Activated CD4-positive, alpha-beta T cell treated with anti-CD3 and anti-CD28 coated beads, Interleukin-2, amount 50 U/mL, for 4 hours (primary cell): ENCODE measurements around the gene CDYL2.

Experiments used
- DNase-seq, 2 experiments: peaks; one replicate each; pipeline ENCODE4 v3.0.0-alpha.2; 2020

CDYL2 gene

DNA sequence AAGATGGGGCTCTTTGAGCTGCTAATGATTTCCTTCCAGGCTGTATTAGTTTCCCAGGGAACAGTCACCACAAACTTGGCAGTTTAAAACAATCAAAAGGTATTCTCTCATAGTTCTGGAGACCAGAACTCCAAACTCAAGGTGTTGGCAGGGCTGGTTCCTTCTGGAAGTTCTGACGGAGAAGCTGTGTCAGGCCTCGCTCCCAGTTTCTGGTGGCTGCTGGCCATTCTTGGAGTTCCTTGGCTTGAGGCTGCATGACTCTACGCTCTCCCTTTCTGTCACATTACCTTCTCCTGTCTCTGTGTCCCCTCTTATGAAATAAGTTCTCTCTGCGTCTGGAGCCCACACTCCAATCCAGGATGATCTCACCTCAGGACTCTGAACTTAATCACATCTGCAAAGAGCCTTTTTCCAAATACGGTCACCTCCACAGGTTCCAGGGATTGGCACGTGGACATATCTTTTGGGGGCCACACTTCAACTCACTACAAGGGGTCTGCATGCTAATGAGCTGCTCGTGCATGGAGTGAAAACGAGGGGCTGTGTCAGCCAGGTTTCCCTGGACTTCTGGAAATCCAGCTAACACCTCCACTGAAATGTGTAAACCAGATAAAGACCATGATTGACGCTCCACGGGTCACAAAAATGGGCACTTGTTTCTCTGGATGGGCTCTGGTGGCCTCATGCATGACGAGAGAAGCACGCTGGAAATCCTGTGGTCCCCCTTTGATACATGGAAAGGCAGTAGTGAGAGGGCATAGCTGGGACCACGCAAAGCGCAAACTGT lies 185.3 kb downstream of the CDYL2 start:
- no peak for DNase-seq

DNA sequence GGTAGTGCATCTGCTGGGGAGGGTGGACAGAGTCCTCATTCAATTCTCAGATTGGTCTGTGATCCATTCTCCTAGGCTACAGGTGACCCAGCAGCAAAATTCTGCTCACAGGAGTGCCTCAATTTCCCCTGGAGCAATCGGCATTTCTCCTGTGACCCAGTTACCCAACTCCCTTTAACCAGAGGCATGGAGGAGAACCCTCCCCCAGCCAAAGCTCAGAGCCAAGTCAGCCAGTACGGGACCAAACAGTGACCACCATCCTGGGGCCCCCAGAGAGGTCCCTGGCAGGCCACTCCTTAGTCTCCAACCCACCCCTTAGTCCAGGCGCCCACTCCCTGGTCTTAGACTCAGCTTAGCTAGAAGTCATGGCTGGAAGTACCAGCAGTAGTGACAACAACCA lies 188.0 kb downstream of the CDYL2 start:
- DNase-seq: no peak

DNA sequence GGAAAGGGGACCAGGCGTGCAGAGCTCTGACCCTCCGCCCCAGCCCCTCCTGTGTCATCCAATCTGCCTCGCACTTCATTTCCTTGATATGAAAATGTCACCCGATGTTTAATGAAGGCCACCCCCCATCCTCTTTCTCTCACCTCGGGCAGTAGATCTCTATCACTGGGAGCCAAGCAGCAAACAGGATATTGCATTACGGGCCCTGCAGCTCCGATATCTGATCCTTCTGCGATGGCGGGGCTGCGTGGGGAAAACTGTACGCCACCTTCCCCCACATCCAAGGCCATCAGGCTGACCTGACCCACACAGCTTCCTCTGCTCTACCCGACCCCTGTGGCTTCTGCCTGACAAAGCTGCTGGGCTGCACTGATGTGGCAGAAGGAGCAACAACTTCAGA lies 188.7 kb downstream of the CDYL2 start:
- DNase-seq: no peak

DNA sequence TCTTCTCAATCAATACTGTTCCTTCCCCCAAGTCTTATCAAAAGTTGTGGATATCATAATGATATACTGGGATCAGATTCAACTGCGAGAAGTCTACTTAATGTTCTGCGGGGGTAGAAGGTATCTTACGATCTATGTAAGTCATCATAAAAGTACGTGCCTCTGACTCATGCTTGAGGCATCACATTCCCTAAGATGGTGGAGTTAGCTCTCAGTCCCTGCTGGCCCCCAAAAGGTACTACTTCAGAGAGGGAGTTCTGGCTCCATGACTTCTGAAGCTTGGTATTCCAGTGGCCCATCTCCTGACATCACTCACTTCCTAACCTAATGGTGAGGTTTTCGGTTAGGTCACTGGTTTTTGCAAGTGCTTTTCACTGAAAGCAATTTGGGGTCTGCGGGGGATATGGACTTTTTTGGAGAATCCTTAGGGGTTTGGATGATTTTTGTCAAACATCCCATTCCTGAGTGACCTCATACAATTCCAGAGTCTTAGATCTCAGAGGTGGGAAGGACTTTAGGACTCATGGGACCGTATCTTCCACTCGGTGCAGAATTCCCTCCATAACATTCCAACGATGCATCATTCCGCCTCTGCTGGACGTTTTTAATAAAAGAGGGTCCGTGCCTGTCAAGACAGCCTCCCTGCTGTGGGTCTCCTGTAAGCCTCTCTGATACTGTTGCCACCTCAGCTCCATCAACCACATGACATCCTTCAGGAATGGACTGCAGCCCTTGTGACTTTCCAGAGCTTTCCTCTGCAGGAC lies 189.3 kb downstream of the CDYL2 start:
- DNase-seq: no peak

DNA sequence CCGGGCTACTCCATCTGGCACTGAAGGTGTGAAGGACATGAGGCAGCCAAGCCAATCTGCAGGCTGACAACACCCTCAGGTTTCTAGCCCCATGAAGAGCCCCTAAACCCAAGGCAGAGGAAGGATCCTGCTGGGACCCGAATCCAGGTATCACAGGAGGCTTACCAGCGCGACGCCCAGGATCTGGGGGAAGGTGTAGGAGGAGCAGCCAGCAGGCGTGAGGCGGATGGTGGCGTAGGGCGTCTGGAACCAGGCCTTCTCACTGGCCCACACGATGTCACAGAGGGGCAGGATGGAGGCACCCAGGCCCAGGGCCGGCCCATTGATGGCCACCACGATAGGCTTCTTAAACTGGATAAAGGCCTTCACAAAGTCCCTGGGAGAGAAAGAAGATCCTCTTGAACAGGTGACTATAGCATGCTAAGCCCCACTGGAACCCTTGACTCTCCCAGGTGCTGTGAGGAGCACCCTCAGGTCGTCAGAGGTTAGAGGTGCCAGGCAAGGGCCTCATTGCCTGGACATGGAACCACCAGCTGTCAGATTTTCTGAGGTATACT lies 191.9 kb downstream of the CDYL2 start:
- no peak for DNase-seq

DNA sequence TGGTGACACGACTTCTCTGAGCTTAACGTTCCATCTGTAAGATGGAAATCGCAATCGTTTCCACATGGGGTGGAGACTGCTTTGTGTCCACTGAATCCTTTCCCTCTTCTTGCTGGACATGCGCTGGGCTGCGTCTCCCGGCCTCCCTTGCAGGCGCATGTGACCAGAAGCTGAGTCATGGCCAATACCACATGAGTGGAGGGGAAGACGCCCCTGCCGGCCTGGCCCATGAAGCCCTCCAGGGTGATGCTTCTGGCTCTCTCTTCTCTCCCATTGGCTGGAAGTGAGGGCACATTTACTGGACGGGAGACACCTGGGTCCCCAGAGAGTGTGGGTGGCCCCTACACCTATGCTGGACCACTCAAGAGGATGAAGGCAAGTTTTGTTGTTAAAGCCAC lies 192.5 kb downstream of the CDYL2 start:
- no peak for DNase-seq

DNA sequence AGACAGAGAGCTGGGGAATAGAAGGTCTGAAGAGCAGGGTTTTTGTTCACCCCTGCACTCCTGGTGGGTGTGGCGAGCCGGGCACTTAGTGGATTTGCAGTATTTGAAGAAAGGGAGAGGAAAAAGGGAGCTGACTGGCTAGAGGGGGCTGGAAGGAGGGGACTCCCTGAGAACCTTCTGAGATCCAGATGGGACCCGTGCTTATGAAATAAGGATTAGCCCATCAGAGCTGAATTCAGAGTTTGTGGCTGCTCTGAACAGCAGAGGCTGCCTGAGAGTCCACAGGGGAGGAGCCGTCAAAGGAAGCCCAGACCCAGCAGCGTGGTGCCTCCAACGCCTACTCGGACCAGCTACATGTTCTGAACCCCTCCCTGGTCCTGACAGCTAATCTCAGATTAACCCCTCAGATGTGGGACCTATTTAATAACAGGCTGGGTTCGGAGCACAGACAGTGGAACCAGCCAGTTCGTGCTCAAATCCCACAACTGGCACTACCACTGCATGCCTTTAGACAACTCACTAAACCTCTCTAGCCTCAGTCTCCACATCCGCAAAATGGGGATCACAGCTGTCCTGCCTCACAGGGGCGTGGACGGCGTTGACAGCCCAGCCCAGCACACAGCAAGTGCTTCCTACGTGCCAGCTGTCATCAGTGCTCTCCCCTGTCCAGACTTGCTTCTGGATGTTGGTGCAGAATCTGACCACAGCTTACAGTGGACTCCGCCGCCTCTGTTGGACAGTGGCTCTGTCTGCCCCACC lies 193.0 kb downstream of the CDYL2 start:
- DNase-seq: no peak

DNA sequence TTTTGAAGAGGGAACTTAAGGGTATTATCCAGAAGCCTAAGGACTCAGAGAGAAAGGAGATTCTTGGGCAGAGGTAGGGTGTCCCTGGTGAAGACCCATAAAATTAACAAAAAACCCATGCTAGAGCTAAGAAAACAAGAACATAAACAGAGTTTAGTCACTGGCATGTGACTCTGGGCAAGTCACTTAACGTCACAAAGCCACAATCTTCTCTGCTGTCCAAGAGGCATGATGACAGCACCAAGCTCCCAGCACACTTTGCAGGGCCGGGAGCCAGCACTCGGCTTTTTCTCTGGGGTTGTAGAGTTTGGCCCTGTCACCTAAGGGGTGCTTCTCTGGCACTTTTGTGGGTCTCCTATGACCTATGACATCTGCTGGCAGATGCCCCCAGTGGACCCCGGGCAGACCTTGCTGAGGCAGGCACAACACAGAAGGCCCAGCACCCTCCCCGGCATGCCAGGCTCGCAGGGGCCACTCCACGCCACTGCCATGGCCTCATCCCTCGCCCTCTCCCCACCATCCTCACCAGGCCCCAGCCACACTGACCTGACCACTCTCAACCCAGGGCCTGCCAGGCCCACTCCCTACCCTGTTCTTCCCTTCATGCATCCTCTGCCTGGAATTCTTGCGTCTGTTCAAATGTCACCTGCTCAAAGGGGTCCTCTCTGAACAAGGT lies 193.8 kb downstream of the CDYL2 start:
- DNase-seq: no peak

DNA sequence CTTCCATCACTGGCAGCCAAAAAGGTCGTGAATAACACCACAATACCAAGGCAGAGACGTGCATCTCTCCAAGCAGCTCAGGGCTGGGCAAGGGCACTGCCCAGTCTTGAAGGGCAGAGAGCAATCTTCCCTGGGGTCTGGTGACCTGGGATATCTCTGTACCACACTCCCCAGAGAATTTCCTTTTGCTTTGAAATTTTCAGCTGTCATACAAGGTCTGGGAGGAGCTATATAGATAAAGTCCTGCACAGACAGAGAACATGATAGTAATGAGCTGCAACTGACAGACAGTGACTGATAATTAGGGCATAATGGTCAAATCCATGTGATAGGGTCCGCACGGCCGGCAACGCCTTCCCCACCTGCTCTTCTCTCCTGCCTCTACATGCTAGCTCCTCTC lies 195.5 kb downstream of the CDYL2 start:
- DNase-seq: no peak

DNA sequence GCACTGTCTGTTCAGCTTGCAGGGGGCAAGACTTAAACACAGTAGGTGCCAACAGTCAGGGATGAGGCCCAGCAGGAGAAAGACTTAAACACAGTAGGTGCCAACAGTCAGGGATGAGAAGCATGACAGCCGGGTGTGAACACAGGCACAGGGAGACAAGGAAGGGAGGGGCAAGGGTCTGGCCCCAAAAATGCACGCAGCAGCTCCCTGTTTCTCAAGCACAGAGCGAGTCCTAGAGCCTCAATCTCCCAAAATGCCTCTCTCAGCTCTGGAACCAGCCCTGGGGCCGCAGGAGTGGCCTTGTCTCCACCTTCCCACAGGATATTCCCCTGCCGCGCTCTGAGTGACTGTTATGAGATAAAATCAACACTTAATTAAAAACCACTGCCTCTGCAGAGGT lies 197.2 kb downstream of the CDYL2 start:
- DNase-seq: no peak

DNA sequence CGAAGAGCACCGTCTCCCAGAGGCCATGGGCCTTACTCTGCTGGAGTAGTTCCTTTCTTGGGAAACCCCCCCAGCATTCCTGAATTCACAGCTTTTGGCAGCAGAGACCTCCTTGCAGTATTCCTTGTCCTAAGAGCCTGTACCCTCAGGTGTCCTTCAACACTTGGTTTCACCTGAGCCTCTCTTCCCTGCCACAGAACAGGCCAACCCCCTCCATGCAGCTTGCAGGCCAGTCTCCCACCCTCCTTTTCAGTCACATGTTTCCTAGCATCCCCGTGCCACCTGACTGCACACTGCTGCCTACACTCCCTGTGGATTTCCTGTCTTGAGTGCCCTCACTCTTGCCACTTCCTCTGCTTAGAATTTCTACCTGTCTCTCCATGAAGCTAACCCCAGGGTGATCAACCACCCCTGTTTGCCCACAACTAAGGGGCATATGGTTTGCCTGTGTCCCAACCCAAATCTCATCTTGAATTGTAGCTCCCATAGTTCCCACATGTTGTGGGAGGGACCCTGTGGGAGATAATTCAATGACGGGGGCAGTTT lies 198.1 kb downstream of the CDYL2 start:
- DNase-seq: no peak

DNA sequence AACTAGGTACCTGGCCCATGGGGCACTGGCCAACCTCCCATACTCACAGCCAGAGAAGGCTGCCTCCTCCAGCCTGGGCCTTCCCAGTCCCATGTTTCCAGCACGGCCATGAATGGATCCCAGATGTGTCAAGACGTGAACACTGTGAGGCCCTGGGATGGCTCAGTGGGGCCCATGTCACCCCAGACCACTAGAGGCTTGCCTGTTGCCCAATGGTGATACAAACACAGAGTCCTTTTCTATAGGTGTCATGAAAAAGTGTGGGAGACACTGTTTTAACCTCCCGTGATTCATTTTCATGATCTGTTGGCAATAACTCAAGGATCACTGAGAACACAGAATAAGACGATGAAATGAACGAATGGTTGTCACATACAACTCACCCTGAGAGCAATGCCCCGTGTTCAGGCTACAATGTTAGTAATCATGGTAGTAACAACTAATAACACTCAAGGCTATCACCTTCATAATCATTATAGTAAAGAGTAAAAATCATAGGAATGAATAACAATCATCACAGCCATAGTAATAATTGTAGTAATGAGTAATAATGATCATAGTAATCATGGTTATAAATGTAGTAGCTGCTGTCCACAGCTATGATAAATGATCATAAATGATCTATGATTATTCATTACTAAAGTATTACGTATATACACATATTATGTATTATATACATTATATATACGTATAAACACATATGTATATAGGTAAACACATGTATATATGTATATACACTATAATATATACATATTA lies 199.6 kb downstream of the CDYL2 start:
- DNase-seq: no peak

DNA sequence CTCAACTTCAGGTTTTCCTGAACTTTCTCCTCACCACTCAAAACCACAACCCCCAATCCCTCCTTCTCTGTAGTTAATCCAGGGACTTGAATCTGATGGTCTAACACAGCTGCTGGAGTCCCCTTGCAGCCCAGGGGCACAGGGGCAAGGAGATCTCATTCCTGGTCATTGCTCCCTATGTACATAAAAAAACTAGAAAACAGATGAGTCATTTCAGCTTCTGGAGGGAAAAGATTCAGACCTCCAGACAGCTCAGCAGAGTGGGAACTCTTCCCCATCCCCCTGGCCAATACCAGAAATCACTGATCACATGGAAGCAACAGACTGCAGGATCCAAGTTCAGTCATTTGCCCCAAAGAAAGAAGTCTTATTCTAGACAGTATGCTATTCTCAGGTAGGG lies 201.5 kb downstream of the CDYL2 start:
- no peak for DNase-seq

DNA sequence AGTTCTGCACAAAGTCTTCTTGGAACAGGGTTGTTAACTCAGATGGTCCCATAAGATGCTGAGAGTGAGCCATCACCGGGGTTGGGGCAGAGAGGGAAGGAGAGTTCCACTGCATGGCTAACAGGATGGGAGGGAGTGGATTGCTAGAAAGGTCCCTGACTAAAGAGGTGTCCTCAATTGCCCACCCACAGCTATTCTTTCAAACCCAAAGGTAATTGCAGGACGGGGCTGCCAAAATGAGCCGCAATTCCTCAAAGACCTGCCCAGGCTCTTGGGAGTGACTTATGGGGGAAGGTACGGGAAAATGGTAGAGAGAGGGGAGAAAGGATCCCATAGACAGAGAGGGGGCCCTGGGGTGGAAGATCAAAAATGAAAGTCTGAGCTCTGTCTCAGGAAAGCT lies 203.2 kb downstream of the CDYL2 start:
- DNase-seq: no peak

DNA sequence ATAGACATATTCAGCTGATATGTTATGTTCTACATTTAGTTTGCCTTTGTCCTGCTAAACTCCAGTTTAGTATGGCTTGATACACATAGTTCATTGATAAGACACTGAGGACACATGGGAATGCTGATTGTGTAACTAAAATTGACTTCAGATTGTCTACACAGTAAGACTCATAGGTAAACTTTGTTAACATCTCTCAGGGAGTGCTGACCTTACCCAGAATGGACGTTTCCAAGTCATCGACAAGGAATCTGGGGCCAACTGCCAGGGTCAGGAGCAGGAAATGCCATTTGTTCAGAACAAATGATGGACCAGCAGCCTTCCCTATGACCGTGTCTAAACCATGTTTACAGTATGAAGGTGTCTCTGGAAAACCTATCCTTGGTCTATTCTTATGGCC lies 204.9 kb downstream of the CDYL2 start:
- no peak for DNase-seq

DNA sequence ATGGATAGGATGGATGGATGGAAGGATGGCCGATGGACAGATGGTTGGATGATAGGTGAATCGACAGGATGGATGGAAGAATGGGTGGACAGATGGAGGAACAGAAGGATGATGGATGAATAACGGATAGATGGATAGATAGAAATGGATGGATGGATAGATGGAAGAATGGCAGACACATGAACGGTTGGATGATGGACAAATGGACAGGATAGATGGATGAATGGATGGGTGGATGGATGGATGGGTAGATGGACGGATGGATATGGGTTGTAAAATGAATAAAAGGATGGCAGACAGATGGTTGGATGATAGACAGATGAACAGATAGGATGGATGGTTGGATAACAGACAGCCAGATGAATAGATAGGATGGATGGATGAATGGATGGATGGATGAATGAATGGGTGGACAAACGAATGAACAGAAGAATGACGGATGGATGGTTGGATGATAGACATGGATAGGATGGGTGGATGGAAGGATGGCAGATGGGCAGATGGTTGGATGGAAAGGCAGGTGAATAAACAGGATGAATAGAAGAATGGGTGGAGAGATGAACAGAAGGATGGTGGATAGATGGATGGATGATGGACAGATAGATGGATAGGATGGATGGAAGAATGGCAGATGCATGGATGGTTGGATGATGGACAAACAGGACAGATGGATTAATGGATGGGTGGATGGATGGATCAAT lies 207.7 kb downstream of the CDYL2 start:
- no peak for DNase-seq

DNA sequence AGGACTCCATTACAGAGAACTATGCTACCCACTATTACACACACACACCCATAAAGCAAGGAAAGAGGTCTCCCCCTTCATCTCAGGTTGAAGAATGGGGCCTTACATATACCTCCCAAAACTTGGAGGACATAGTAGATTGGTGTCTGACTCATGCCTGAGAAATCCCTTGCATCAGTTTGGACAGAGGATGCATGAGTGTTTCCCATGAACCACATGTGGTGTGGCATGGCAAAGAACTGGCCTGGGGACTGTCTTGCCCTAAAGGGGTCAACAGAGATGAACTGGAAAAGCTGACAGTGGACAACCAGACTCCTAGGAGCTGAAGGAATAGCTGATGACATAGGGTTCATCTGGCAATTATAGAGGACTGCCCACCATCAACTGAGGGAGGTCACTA lies 209.6 kb downstream of the CDYL2 start:
- no peak for DNase-seq

DNA sequence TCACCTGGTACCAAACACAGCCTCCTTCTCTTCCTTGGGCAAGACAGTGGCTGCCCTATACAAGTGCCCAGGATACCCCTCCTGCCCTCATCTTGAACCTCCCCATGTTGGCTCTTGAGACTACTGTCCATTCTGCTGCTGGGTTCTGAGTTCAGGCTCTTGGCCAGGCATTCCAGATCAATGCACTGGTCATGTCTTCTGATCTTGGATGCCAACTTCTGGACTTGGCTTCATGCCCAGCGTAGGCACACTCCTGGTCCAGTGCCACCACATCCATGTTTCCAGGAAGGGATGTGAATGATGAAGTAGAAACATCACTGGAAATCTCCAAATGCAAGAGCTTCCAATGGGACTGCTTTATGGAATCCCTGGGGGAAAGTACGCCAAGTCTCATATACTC lies 212.1 kb downstream of the CDYL2 start:
- DNase-seq: no peak

DNA sequence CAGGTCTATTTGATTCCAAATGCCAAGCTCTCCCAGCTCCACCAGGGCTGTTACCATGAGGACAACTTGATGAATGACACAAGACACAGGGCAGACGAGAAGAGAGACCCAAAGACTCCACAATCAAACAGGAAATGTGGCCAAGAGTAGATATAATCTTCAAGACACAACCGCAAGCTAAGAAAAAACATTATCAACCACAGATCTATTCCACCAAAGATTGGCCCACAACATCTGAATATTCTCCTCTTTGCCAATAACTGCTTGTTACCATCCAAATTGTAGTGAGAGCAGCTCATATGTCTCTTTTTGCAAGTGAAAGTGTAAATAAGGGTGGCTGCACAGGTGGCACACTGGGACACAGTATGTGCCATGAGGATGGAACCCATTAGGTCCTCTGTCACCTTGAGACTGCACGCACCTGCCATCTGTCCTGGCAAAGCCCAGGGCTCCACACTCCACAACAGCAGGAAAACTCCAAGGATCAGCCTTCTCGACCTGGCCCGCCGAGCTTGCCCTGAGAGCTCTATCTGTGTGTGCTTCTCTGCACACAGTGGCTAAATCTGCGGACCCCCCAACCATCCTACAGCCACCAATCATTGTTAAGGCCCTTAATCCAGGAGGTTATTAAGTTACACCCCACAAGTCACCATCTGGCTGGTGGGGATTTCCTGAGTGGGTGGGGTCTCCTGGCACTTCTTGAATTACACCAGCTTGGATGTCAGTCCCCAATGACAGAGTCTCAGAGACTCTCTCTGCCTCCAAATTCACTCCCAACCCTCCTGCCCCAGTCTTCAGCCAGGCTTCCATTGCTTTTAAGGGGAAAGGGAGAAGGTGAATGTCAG lies 213.1 kb downstream of the CDYL2 start:
- DNase-seq: no peak

DNA sequence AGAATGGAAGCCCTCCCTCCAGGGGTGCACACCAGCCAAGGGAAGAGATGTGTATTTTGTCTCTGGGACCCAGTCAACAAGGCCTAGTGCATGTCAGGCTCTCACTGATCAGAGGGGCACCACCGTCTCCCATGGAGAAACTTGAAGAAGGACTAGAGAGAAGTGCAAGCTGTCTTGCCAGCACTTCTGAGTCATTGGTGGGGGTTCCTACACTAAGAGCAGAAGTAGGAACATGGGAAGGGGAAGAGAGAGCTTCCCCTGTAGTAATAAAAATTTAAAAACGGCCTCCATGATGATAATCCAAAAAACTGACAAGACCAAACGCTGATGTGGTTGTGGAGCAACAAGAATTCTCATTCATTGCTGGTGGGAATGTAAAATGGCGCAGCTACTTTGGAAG lies 217.3 kb downstream of the CDYL2 start:
- DNase-seq: no peak
